ENCODE results near the gene BNIP3. TPM values are rescaled to one million over a fixed set of nuclear protein-coding genes. Genes with fewer than 3 reads are reported as not detected.

Gene BNIP3
- total RNA-seq, 1 donor from 2014 or later = 29.9 TPM

GRCh38 chr10:131971591-131971990 lies 10.1 kb downstream of the BNIP3 start:
- Mint-ChIP-seq H3K4me1 (ENCODE audit: unreplicated experiment) (peaks cover 8% of the 10 kb centered on the region), H3K27ac (ENCODE audit: unreplicated experiment) (no peak overlapping the region), H3K27me3 (ENCODE audit: unreplicated experiment) (peaks cover 2% of the 10 kb centered on the region), H3K4me3 (ENCODE audit: unreplicated experiment) (no peak overlapping the region), H3K36me3 (ENCODE audit: low read depth, unreplicated experiment) (peaks cover 27% of the 10 kb centered on the region), H3K9me3 (ENCODE audit: unreplicated experiment) (no peaks in the 10 kb centered on the region)
- no peak for DNase-seq (ENCODE audit: low spot score)
- no peak for TF ChIP-seq CTCF (IDR thresholded peaks at IDR 0.05; ENCODE audit: unreplicated experiment)

- Mint-ChIP-seq H3K27ac (ENCODE audit: unreplicated experiment) (no peak overlapping the region), H3K9me3 (ENCODE audit: unreplicated experiment) (no peaks in the 10 kb centered on the region), H3K27me3 (ENCODE audit: unreplicated experiment) (peaks cover 2% of the 10 kb centered on the region), H3K4me1 (ENCODE audit: unreplicated experiment) (peaks cover 8% of the 10 kb centered on the region), H3K36me3 (ENCODE audit: low read depth, unreplicated experiment) (peaks cover 27% of the 10 kb centered on the region), H3K4me3 (ENCODE audit: unreplicated experiment) (no peak overlapping the region)
- DNase-seq (ENCODE audit: low spot score) = no peak
- no peak for TF ChIP-seq CTCF (IDR thresholded peaks at IDR 0.05; ENCODE audit: unreplicated experiment)
Observed at GRCh38 chr10:131970946-131971345, 10.8 kb downstream of the BNIP3 start.

- Mint-ChIP-seq H3K36me3 (ENCODE audit: low read depth, unreplicated experiment) (peaks cover 26% of the 10 kb centered on the region), H3K4me3 (ENCODE audit: unreplicated experiment) (peak overlapping the region; percentile 65), H3K27me3 (ENCODE audit: unreplicated experiment) (peaks cover 2% of the 10 kb centered on the region), H3K4me1 (ENCODE audit: unreplicated experiment) (peaks cover 6% of the 10 kb centered on the region), H3K9me3 (ENCODE audit: unreplicated experiment) (no peaks in the 10 kb centered on the region), H3K27ac (ENCODE audit: unreplicated experiment) (peak overlapping the region; percentile 24)
- DNase-seq (ENCODE audit: low spot score) = no peak
- no peak for TF ChIP-seq CTCF (IDR thresholded peaks at IDR 0.05; ENCODE audit: unreplicated experiment)
Observed at GRCh38 chr10:131968949-131969348, 12.8 kb downstream of the BNIP3 start.

GRCh38 chr10:131964298-131964697 lies 17.4 kb downstream of the BNIP3 start:
- Mint-ChIP-seq H3K4me3 (ENCODE audit: unreplicated experiment) (no peak overlapping the region), H3K9me3 (ENCODE audit: unreplicated experiment) (no peaks in the 10 kb centered on the region), H3K4me1 (ENCODE audit: unreplicated experiment) (no peaks in the 10 kb centered on the region), H3K27ac (ENCODE audit: unreplicated experiment) (no peak overlapping the region), H3K27me3 (ENCODE audit: unreplicated experiment) (peaks cover 2% of the 10 kb centered on the region), H3K36me3 (ENCODE audit: low read depth, unreplicated experiment) (peaks cover 11% of the 10 kb centered on the region)
- no peak for TF ChIP-seq CTCF (IDR thresholded peaks at IDR 0.05; ENCODE audit: unreplicated experiment)
- no peak for DNase-seq (ENCODE audit: low spot score)

GRCh38 chr10:131963811-131964210 lies 17.9 kb downstream of the BNIP3 start:
- no peak for TF ChIP-seq CTCF (IDR thresholded peaks at IDR 0.05; ENCODE audit: unreplicated experiment)
- no peaks in the 10 kb centered on the region for H3K4me1 Mint-ChIP-seq (ENCODE audit: unreplicated experiment)
- no peak overlapping the region for H3K4me3 Mint-ChIP-seq (ENCODE audit: unreplicated experiment)
- H3K27ac Mint-ChIP-seq (ENCODE audit: unreplicated experiment) = no peak overlapping the region
- H3K27me3 Mint-ChIP-seq (ENCODE audit: unreplicated experiment) = peaks cover 6% of the 10 kb centered on the region
- DNase-seq (ENCODE audit: low spot score) = no peak
- H3K9me3 Mint-ChIP-seq (ENCODE audit: unreplicated experiment) = no peaks in the 10 kb centered on the region
- peaks cover 14% of the 10 kb centered on the region for H3K36me3 Mint-ChIP-seq (ENCODE audit: low read depth, unreplicated experiment)
